Stimulated activated CD8-positive, alpha-beta memory T cell treated with anti-CD3 and anti-CD28 coated beads, Interleukin-7, amount 100 ng/mL, for 1 hour (primary cell): ENCODE measurements around the gene CELA3A.
"Not testable (repeated sequence)": the region's sequence is repeated elsewhere in the genome, so short reads cannot be mapped to it uniquely, and the experiment has no call there.

ENCODE experiments used
- DNase-seq, 2 donors: peaks; one replicate each; pipeline ENCODE4 v3.0.0-alpha.2; 2020; ENCODE audit warnings: low read depth in 2 of 2

The CELA3A gene

GRCh38 chr1:21981253-21981652 lies 20.2 kb upstream of the CELA3A start:
- DNase-seq = not testable (repeated sequence)

GRCh38 chr1:21982122-21982521 lies 19.3 kb upstream of the CELA3A start:
- not testable (repeated sequence) for DNase-seq

- DNase-seq = not testable (repeated sequence)
These were observed 17.9 kb upstream of the CELA3A start for GRCh38 chr1:21983539-21983938.

DNA sequence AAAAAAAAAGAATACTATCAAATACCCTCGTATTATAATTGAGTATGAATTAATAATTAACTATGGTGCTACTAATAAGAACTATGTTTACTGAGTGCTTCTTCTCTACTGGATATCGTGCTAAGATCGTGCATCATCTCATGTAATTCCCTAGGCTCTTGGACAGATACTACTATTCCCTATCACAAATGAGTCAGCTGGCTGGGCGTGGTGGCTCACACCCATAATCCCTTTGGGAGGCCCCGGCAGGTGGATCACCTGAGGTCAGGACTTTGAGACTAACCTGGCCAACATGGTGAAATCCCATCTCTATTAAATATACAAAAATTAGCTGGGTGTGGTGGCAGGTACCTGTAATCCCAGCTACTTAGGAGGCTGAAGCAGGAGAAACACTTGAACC lies 15.6 kb upstream of the CELA3A start:
- DNase-seq = not testable (repeated sequence)

- DNase-seq = not testable (repeated sequence)
These were observed 15.1 kb upstream of the CELA3A start for GRCh38 chr1:21986386-21986785.

- not testable (repeated sequence) for DNase-seq
These were observed 11.6 kb upstream of the CELA3A start for GRCh38 chr1:21989672-21990393.

- not testable (repeated sequence) for DNase-seq
These were observed 9.3 kb upstream of the CELA3A start for GRCh38 chr1:21992186-21992585.

DNA sequence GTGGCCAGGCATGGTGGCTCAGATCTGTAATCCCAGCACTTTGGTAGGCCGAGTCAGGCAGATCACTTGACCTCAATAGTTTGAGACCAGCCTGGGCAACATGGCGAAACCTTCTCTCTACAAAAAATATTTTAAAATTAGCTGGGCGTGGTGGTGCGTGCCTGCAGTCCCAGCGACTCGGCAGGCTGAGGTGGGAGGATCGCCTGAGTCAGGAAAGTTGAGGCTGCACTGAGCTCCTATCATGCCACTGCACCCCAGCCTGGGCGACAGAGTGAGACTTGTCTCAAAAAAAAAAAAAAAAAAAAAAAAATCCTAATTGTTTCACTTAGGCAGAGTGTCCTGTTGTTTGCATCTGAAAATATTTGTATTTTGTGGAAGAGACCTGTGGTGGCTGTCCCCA lies 6.7 kb upstream of the CELA3A start:
- DNase-seq = not testable (repeated sequence)

DNA sequence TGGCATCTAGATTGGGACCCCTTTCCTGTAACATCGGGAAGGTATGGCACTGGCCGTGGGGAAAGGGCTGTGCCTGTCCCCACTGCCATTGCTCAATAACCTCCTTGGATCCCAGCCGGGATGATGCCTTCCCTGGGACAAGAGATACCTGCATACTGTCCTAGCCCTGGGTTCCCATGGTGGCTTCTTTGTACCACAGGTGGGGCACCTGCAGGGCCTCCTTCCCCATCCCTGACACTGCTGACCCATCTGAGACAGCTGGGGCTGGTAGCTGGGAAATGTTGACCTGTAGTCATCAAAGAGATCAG lies 4.8 kb upstream of the CELA3A start:
- DNase-seq = not testable (repeated sequence)

DNA sequence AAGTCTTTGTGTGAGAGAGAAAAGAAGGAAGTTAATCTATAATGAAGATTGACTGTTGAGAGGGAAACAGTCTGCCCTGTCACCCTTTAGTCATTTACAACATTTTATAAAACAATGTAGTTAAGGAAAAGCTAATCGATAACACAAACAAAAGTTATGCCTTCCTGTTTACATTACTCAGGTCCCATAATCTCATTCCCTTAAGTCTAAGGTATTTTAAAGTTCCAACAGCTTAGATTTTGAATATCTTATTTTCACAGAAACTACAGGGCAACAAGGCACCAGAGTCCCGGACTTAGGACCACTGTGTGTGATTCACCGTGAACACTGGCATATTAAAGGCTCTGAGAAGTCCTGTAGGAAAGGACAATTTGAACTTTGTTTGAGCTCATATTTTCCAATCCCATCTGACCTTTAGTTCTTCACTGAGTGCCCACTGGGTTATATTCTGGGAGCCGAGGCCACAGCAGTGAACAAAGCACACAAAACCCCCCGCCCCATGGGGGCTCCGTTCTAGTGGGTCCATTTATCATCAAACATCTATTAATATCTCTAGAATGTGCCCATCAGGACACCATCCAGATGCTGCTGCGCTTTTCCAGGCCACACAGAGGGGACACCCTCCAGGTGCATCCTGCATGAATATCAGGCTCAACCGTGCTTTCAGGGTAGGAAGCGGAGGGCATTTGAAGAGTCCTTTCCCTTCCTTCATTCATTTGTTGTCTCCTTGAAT lies 3.4 kb upstream of the CELA3A start:
- not testable (repeated sequence) for DNase-seq

DNA sequence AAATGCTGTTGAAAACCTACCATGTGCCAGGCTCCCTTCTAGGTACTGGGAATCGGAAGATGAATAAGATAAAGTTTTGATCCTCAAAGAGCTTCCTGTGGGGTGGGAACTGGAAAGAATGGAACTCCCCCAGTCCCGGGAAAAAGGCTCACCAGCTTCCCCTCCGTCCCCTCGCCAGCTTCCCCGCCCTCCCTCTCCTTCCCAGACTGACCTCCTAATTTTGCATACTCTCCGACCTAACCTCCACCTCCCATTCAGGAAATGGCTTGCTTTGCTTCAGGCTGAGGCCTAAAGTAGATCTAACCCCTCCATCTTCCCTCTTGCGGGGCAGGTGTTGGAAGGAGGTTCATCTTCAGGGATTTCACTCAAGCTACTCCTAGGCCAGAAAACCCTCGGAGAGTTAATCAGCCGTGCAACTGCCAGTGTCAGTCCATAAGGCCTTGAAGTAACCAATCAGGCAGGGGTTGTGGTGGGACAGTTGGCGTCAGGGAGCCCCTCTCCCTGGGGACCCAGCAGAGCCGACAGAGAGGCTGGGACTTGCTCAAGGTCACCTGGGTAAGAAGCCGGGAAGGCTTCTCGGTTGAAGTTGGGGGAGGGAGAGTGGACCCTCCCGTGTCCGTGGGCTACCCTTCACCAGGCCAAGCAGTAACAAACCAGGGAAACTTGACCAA lies 2.7 kb upstream of the CELA3A start:
- DNase-seq = not testable (repeated sequence)

GRCh38 chr1:21999645-22000044 lies 1.8 kb upstream of the CELA3A start:
- DNase-seq = not testable (repeated sequence)

GRCh38 chr1:22002461-22002860 lies 1.0 kb downstream of the CELA3A start:
- not testable (repeated sequence) for DNase-seq

DNA sequence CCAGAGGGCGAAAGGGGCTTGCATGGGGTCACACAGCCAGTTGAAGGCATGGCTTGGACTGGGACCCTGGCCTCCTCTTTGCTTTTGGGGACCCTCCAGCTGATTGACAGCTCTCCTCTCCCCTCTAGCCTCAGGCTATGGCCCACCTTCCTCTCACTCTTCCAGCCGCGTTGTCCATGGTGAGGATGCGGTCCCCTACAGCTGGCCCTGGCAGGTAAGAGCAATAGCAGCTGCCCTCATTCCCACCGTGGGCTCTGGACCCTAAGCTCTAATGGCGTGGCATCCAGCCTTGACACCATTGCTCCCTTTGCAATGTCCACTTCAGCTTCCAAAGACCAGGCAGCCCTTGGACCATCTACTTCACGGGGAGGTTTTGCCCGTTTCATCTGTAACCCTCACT lies 1.4 kb downstream of the CELA3A start:
- not testable (repeated sequence) for DNase-seq

DNA sequence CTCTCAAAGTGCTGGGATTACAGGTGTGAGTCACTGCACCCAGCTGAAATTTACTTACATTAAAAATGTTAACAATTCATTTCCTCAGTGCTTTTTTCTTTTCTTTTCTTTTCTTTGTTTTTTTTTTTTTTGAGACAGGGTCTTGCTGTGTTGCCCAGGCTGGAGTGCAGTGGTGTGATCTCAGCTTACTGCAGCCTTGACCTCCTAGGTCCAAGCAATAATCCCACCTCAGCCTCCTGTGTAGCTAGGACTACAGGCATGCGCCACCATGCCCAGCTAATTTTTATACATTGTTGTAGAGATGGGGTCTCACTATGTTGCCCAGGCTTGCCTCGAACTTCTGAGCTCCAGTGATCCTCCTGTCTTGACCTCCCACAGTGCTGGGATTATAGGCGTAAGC lies 2.5 kb downstream of the CELA3A start:
- DNase-seq = not testable (repeated sequence)

DNA sequence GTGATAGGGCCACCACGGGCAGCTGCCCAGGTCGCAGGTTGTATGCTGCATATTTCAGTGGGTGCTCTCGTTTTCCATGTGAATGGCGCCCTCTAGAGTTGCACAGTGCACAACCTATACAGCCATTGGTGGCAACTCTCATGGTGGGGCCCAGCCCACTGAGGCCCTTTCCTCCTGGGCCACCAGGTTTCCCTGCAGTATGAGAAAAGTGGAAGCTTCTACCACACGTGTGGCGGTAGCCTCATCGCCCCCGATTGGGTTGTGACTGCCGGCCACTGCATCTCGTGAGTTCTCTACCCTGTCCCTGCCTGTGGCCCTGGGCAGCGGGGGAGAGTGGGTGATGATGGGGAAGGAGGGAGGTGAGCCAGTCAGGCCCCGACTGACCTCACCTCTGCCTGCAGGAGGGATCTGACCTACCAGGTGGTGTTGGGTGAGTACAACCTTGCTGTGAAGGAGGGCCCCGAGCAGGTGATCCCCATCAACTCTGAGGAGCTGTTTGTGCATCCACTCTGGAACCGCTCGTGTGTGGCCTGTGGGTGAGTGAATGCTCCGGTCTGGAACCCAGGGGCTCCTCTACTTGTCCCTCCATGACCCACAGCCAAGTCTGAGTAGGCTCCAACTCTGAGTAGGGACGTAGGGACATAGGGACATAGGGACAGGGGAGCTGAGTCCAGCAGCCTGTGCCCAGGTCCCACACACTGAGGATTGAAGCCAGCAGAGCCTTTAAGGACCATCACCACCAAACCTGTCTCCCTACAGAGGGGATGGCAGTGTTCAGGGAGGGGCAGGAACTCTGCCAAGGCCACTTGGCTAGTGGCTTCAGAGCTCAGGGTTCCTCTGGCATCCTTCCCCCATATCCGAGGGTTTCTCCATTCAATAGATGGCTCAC lies 4.0 kb downstream of the CELA3A start:
- not testable (repeated sequence) for DNase-seq

DNA sequence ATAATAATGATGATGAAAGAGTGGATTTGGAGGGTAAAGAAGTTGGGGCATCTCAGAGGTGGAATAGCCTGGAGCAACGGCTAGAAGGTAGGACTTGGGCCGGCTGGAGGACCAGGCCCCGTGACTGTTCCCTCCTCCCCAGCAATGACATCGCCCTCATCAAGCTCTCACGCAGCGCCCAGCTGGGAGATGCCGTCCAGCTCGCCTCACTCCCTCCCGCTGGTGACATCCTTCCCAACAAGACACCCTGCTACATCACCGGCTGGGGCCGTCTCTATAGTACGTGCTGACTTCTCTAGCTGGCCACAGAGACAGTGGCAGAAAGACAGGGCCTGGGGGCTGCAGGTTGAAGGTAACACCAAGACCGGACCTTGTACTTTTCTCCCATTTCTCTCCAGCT lies 5.3 kb downstream of the CELA3A start:
- DNase-seq = not testable (repeated sequence)

DNA sequence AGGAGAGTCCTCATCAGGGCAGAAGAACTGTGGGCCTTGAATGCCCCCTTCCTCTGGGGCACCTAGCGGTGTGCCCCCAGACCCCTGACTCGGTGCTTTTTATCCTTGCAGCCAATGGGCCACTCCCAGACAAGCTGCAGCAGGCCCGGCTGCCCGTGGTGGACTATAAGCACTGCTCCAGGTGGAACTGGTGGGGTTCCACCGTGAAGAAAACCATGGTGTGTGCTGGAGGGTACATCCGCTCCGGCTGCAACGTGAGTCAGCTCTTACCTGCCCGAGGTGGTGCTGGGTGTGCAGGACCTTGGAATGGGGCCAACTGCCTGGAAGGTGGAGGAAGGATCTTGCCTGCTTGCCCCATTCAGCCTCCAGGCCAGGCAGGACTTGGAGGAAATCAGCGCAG lies 5.8 kb downstream of the CELA3A start:
- not testable (repeated sequence) for DNase-seq

- DNase-seq = not testable (repeated sequence)
These were observed 8.1 kb downstream of the CELA3A start for GRCh38 chr1:22009566-22009965.

DNA sequence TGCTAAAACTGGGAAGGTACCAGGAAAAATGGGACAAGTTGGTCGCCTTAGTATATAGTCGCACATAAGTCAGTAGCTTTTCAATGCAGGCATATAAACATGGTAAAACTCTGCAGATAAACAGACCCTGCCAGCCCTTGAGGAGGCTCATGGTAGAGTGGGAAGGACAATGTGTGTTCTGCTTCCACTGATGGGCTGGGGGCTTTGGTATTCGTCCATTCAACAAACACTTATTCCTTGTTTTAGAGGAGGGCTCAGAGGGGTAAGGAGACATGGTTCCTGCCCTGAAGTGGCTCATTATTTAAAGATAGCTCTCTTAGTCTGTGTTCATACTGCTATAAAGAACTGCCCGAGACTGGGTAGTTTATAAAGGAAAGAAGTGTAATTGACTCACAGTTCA lies 11.3 kb downstream of the CELA3A start:
- not testable (repeated sequence) for DNase-seq

- DNase-seq = not testable (repeated sequence)
These were observed 13.2 kb downstream of the CELA3A start for GRCh38 chr1:22014575-22015206.
